ENCODE measurements around the gene EFCAB3. TPM values are rescaled to one million over a fixed set of nuclear protein-coding genes. Genes with fewer than 3 reads are reported as not detected.

The EFCAB3 gene
- polyA plus RNA-seq (not detected in 3 replicates), polyA minus RNA-seq (not detected in 3 replicates)
- polyA plus RNA-seq (2011; ENCODE audit: low read depth): not detected
- not detected in 2 replicates for polyA plus RNA-seq (2011; cell fraction: cytosol; rRNA removed)
- polyA plus RNA-seq (2011; cell fraction: nucleus; rRNA removed): not detected in 2 replicates
- polyA plus RNA-seq (2012; ENCODE audit: low replicate concordance): not detected in 2 replicates
- not detected for polyA minus RNA-seq (2011; cell fraction: cytosol; rRNA and poly(A)+ RNA removed)
- not detected in 2 replicates for polyA minus RNA-seq (2011; cell fraction: nucleus; rRNA and poly(A)+ RNA removed)

DNA sequence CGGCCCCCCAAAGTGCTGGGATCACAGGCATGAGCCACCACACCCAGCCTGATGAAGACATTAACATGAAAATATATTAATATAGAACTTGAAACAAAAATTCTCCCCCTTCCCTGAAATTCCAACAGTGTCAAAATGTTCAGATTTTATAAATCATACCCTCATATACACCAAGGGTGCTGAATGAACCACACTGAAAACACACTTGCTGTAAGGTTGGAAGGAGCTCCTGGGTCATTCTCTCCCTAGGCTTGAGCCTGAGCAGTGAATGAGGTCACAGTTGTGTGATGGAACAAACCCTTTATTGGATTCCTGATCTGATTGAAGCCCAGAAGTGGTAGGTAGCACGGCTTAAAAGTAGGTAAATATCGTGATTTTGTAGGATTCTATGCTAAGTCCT, at the start of gene EFCAB3:
Gene EFCAB3 (plus strand): TSS at position 301 of the 400 bp plus-strand sequence. CDS start 2,427 bp downstream, outside the sequence.
- Histone ChIP-seq H2AFZ (ENCODE audit: control insufficient read depth, low read length) (no peak within 1 kb of the TSS), H3K9ac (ENCODE audit: control insufficient read depth, extremely low read depth, insufficient read depth, low read length) (no peak within 1 kb of the TSS), H3K4me3 (ENCODE audit: control insufficient read depth in 2 of 3, extremely low read depth in 1 of 3, insufficient read depth in 2 of 3, low read depth in 1 of 3, low read length in 3 of 3) (no peak within 1 kb of the TSS), H3K4me2 (ENCODE audit: control insufficient read depth, extremely low read depth, insufficient read depth, low read depth, low read length) (no peak within 1 kb of the TSS), H4K20me1 (ENCODE audit: control insufficient read depth, extremely low read depth, insufficient read depth, low read length) (no peaks in the 10 kb centered on the region), H3K27me3 (ENCODE audit: control insufficient read depth, extremely low read depth, insufficient read depth, low read length) (peaks cover 8% of the 10 kb centered on the region), H3K4me1 (ENCODE audit: control insufficient read depth, extremely low read depth, insufficient read depth, low read length) (no peaks in the 10 kb centered on the region), H3K9me1 (ENCODE audit: control insufficient read depth, extremely low read depth, insufficient read depth, low read length) (no peaks in the 10 kb centered on the region), H3K79me2 (ENCODE audit: control insufficient read depth, insufficient read depth, low read length) (no peaks in the 10 kb centered on the region), H3K9me3 (ENCODE audit: control insufficient read depth, low read depth, low read length) (no peaks in the 10 kb centered on the region), H3K36me3 (ENCODE audit: control insufficient read depth in 2 of 2, extremely low read depth in 1 of 2, insufficient read depth in 2 of 2, low read length in 2 of 2) (no peaks in the 10 kb centered on the region), H3K27ac (ENCODE audit: control insufficient read depth, insufficient read depth, low read length) (no peak within 1 kb of the TSS)
- FAIRE-seq (no peak), DNase-seq (ENCODE audit: low read depth, low spot score) (no peak)
- dilution Hi-C loops (cut with MboI; ENCODE audit: extremely low pct_ligation_motif_present, low sequenced_read_pairs): no loop called here
- TF ChIP-seq CTCF (optimal IDR thresholded peaks at IDR 0.05 in 1 of 3, IDR thresholded peaks at IDR 0.05 in 1 of 3, conservative IDR thresholded peaks at IDR 0.05 in 1 of 3; ENCODE audit: extremely low read depth in 1 of 3, insufficient read depth in 2 of 3, low read length in 3 of 3) (no peak), EZH2 (IDR thresholded peaks at IDR 0.05; ENCODE audit: low read length) (no peak)

DNA sequence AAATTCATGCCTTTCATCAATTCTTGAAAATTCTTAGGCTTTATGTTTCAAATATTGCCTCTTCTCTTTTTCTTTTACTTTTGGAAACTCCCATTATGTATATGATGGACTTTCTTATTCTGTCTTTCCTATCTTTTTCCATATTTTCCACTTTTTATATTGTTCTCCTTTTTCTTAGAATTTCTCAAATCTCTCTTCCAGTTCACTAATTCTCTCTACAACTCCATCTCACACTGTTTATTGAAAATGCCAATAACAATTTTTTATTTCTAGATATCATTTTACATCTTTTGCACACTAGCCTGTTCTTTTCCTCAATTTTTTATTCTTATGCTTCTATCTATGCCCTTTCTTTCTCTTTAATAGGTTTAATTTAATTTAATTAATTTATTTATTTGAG, 43.8 kb upstream of the EFCAB3 start:
- no peak overlapping the region for H3K27ac ChIP-seq (ENCODE audit: control insufficient read depth, insufficient read depth, low read length)
- TF ChIP-seq EZH2 (IDR thresholded peaks at IDR 0.05; ENCODE audit: low read length): no peak
- no peak for TF ChIP-seq CTCF (optimal IDR thresholded peaks at IDR 0.05 in 1 of 3, IDR thresholded peaks at IDR 0.05 in 1 of 3, conservative IDR thresholded peaks at IDR 0.05 in 1 of 3; ENCODE audit: extremely low read depth in 1 of 3, insufficient read depth in 2 of 3, low read length in 3 of 3)
- H3K27me3 ChIP-seq (ENCODE audit: control insufficient read depth, extremely low read depth, insufficient read depth, low read length): no peaks in the 10 kb centered on the region
- FAIRE-seq (no peak), DNase-seq (ENCODE audit: low read depth, low spot score) (no peak)
- no peak overlapping the region for H3K4me2 ChIP-seq (ENCODE audit: control insufficient read depth, extremely low read depth, insufficient read depth, low read depth, low read length)
- H3K9me3 ChIP-seq (ENCODE audit: control insufficient read depth, low read depth, low read length): no peaks in the 10 kb centered on the region
- H3K4me1 ChIP-seq (ENCODE audit: control insufficient read depth, extremely low read depth, insufficient read depth, low read length): no peaks in the 10 kb centered on the region
- no peak overlapping the region for H3K4me3 ChIP-seq (ENCODE audit: control insufficient read depth in 2 of 3, extremely low read depth in 1 of 3, insufficient read depth in 2 of 3, low read depth in 1 of 3, low read length in 3 of 3)
- no peak overlapping the region for H3K9ac ChIP-seq (ENCODE audit: control insufficient read depth, extremely low read depth, insufficient read depth, low read length)
- no peaks in the 10 kb centered on the region for H3K9me1 ChIP-seq (ENCODE audit: control insufficient read depth, extremely low read depth, insufficient read depth, low read length)
- H3K36me3 ChIP-seq (ENCODE audit: control insufficient read depth in 2 of 2, extremely low read depth in 1 of 2, insufficient read depth in 2 of 2, low read length in 2 of 2): no peaks in the 10 kb centered on the region
- dilution Hi-C loops (cut with MboI; ENCODE audit: extremely low pct_ligation_motif_present, low sequenced_read_pairs): no loop called here
- H3K79me2 ChIP-seq (ENCODE audit: control insufficient read depth, insufficient read depth, low read length): no peaks in the 10 kb centered on the region
- H4K20me1 ChIP-seq (ENCODE audit: control insufficient read depth, extremely low read depth, insufficient read depth, low read length): no peaks in the 10 kb centered on the region
- no peak overlapping the region for H2AFZ ChIP-seq (ENCODE audit: control insufficient read depth, low read length)

Data from keratinocyte (primary cell).